ENCODE results near the gene CES2.

Gene CES2

DNA sequence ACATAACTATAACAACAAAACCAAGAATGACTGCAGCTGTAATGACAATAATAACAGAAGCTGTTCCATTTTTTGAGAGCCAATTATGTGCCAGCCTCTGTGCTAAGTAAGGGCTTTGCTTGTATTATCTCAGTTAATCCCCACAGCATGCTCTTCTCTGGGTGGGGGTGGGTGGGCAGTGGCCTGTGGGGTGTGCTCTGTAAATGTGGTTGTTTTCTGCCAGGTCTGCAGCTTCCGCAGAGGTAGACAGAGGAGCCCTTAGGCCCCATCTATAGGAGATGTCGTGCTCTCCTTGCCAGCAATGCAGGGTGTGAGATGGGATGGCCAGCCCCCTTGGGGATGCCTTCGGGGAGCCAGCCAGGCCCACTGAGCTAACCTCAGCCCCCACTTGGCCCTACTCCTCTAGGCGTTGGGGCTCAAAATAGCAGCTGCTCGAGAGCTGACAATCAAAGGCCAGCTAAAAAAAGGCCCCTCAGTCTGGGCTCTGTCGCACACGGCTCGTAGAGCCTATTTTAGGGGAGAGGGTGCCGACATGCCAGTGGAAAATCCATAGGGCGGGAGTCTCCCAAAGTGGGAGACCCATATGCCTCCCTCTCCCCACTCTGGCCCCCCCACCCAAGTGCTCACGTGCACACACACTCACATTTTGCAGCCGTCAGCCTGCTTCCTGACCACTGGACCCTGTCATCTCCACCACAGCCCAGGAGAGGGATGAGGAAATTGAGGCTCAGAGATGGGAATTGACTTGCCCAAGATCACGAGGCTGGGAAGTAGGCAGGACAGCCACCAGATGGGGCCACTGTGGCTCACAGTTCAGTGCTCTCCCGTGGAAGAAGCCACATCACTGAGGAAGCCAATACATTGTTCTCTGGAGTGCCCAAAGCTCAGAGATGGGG lies 32.4 kb upstream of the CES2 start:
- DNase-seq (ENCODE audit: low read depth): no peak

DNA sequence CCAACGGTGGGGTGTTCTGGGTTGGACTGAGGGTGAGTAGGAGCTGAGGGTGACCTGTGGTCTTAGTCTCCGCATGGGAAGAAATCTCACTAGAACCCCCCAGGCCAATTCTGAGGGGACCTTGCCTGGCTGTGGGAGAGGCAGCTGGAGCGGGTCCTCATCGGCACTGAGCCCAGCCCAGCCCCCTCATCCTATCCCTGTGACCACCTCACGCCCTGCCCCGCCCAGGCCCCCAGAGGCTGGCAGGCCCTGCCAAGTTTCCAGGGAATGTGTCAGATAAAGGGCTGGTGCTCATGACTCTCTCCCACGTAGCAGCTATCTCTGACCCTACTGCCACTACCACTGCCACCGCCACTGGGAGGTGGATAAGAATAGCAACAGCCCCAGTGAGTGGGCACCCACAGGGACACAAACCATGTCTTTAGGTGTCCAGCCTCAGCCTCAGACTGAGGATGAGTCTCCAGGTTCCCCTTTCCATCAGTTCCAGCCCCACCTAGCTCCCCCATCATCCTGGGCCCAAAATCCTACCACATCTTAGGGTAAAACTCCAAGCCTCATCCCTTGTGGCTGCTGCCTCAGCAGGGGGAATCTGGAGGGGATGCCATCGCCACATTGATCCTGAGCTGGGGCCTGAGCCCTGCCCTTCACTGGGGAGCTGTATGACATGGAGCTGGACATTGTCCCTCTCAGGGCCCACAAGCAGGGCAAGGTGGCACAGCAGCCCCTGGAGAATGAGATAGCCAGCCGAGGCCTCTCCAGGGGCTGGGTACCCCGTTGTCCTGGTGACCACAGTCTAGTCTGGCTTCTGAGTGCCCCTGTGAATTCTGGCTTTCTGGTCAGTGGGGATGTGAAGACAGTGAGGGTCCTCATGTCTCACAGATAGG lies 31.5 kb upstream of the CES2 start:
- DNase-seq (ENCODE audit: low read depth): no peak

- no peak for DNase-seq (ENCODE audit: low read depth)
Observed at GRCh38 chr16:66904428-66904845, 30.9 kb upstream of the CES2 start.

- no peak for DNase-seq (ENCODE audit: low read depth)
Observed at GRCh38 chr16:66904846-66905632, 30.3 kb upstream of the CES2 start.

DNA sequence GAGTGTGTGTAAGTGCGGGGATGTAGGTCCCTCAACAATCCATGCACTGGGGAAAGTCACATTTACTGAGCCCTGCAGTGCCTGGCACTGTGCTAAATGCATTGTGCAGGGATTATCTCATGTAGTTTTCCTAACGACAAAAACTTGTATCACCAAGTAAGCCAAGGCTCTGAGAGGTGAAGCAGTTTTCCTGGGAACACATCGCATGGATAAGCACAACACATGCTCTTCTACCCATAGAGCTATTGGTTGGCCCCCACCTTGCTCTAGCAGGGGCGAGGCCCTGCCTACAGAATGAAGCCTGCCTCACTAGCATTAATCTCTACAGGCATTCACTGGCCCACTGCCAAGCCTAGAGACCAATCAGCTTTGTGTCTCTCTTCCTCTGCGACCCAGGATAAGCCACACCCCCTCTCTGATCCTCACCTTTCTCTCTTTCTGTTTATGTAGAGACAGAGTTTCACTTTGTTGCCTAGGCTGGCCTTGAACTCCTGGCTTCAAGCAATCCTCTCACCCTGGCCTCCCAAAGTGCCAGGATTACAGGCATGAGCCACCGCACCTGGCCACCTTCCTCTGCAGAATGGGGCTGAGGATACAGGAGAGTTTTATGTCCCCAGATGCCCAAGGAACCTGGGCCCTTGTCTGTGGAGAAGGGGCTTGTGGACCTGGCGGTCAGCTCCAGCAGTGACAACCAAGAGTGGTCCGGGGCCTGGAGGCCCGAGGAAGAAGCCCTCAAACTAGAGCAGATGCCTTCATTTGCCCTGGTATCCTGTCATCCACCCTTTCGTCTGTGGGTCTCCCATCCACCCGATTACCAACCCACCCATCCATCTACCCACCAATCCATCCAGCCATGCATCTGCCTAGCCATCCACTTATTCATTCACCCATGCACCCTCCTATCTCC lies 29.4 kb upstream of the CES2 start:
- DNase-seq (ENCODE audit: low read depth): no peak

GRCh38 chr16:66906916-66907836 lies 28.1 kb upstream of the CES2 start:
- no peak for DNase-seq (ENCODE audit: low read depth)

DNA sequence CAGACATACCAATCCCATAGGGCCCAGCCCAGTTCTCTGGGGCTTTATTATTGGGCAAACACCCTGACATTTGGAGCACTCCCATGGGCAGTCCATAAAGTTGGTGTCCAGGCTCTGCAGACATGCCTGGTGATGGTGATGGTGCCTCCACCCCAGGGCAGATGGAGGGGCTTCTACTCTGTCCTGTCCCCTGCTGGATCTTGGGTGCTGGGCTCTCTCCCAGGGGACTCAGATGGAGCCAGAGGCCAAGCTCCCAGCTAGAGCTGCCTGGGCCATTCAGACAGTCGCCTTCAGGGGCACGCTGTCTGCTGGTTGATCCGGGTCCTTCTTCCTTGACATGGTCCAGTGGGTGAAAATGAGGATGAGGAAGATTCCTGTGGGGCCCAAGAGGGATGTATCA lies 27.2 kb upstream of the CES2 start:
- no peak for DNase-seq (ENCODE audit: low read depth)

DNA sequence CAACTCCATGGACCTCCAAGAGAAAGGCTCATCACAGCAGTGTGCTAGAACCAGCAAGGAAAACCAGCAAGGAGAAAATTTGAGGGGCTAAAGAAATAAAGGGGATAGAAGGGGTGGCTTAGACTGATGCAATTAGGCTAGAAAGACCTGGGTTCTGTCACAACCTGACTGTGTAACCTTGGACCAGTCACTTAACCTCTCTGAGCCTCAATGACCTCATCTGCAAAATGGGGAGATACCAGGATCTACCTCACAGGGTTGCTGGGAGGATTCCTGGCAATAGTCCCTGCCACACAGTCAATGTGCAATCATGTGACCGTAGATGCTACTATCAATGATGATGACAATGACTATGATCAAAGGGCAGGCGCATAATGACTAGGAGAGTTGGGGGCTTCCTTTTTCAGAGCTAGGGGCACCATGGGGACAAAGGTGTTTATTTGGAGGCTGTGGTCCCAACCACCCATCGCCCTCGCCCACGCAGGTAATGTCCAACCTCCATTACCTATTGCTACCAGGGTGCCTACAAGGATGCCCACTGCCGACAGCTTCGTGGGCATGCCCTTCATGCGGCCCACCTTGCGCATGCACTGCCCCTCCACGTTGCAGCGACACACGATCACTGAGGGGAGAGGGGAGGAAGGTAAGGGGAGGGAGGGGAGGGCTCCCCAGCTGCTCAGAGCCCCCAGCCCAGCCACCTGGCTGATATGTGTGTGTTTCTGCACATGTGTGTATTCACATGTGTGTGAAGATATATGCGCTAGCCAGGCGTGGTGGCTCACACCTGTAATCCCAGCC lies 26.4 kb upstream of the CES2 start:
- no peak for DNase-seq (ENCODE audit: low read depth)

DNA sequence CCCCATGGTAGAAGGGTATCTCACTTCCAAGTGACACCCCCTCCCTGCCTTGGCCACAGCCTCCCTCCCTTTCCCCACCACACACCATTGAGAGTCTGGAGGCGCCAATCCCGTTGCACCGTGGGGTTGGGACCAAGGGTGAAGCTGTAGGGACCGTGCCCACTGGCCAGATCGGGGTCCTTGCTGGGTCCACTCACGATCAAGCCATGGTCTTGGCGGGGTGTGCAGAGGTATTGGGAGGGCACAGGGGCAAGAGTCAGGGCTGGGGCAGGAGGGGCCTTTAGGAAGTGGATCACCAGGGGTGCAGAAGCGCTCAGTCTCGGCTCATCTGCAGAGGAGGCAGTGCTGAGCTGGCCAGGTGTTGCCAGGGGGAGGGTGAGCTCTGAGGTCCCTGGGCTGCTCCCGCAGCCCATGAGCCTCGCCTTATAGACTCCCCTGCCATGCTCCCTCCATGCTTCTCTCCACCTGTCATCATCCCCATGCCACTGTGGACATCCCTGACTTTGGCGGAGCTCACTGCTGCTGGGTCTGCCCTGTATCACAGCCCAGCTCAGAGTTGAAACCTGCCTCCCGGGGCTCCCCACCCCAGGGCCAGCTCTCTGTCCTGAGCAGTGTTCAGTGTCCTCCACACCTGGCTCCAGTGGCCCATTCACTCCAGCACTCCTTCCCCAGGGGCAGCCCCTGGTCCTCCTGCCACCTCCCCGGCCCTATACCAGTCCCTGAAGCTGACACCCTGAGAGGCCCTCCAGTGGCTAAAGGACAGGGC lies 25.0 kb upstream of the CES2 start:
- no peak for DNase-seq (ENCODE audit: low read depth)

DNA sequence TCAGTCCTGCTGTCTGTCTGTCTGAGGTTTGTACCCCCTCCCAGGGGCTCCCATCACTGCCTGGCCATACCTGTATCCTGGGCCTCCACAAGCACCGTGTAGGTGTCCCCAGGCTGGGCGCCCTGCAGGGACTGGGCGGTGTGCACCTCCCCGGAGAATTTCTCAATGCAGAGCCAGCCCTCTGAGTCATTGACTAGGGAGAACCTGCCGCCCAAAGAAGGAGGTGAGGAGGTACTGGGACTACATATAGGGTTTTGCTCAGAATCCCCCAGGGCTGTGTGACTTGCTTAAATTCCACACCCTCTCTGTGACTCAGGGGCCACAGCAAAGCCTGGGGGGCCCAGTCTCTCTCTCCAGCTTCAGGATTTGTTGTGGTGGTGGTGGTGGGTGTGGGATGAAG lies 24.2 kb upstream of the CES2 start:
- peak; percentile 47 for DNase-seq (ENCODE audit: low read depth)

GRCh38 chr16:66911801-66912200 lies 23.5 kb upstream of the CES2 start:
- no peak for DNase-seq (ENCODE audit: low read depth)

- DNase-seq (ENCODE audit: low read depth): no peak
Observed at GRCh38 chr16:66913081-66913480, 22.2 kb upstream of the CES2 start.

DNA sequence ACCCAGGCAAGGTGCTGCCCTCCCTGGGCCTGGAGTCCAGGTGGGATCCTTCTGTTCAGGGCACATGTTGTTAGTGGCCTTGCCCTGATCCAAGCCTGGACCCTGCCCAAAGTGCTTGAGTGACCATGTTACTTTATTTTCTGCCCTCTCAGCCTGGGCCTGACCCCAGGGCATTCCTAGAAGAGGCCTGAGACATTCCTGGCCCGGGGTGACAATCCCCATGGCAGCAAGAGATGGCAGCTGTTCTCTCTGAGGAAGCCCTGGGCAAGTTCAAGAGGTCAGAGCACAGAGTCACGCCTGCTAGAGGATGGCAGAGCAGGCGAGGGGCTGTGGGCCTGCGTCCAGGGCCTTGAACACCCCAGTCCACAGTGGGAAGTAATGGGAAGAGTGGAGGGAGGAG lies 21.6 kb upstream of the CES2 start:
- no peak for DNase-seq (ENCODE audit: low read depth)

DNA sequence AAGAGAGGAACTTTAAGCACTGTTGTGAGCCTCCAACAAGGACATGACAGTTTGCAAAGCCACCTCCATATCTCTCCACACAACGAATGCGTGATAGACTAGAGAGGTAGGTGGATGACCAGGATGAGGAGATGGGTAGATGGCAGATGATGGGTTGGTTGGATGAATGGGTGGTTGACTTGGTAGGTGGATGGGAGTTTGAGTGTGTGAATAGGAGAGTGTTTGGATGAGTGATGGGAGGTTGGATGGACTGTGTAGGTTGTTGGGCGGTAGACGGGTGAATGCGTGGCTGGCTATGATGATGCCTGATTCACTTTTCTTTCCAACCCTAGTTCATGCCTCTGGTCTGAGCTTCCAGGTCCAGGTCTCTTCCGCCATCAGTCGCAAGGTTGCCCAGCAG lies 20.8 kb upstream of the CES2 start:
- DNase-seq (ENCODE audit: low read depth): no peak

GRCh38 chr16:66915041-66915440 lies 20.3 kb upstream of the CES2 start:
- DNase-seq (ENCODE audit: low read depth): no peak

- DNase-seq (ENCODE audit: low read depth): no peak
Observed at GRCh38 chr16:66916518-66916917, 18.8 kb upstream of the CES2 start.

GRCh38 chr16:66917741-66918140 lies 17.6 kb upstream of the CES2 start:
- no peak for DNase-seq (ENCODE audit: low read depth)

GRCh38 chr16:66918355-66918754 lies 17.0 kb upstream of the CES2 start:
- no peak for DNase-seq (ENCODE audit: low read depth)

Measured in ELR (cell line).